ENCODE measurements around the gene CYP26B1.

The CYP26B1 gene

DNA sequence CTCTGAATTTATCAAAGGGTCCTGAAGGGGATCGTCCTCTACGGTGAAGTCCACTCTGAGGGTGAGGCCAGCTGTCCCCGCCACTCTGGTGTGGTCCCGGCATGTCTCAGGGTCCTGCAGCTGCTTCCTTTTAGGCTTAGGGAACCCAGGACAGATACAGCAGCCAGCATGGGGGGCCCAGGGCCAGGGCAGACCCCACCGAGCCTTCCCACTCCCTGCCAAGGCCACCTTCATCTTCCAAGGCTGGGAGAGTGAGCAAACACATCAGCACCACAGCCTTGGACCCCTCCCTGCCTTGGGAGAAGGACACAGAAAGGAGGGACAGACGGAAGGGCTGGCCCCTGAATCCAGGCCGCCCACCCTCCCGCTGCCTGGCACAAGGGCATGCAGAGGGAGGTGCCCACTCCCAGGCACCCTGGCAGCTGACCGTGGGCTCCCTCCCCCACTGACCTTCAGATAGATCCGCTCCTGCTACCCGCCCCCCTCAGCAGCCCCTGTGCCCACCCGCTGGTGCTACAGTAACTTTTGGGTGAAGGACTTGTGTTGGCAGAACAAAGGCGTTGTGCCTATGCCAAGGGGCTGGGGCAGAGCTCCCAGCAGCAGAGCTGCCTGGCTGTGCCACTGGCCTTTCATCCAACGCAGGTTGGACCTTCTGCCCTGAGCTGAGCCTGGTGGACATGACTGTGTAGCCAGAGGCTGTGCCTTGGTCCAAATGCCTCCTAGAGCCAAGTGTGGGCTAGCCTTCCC is 7.6 kb downstream of the CYP26B1 start:
- no peaks in the 10 kb centered on the region for H3K79me2 ChIP-seq (ENCODE audit: insufficient read depth, low read length)
- H3F3A ChIP-seq (ENCODE audit: insufficient read depth, low read length): no peaks in the 10 kb centered on the region
- H2AFZ ChIP-seq (ENCODE audit: low read length): no peak overlapping the region
- no peaks in the 10 kb centered on the region for H3K4me1 ChIP-seq (ENCODE audit: insufficient read depth, low read length, severe bottlenecking)
- H3K9me2 ChIP-seq (ENCODE audit: low read depth, low read length): no peaks in the 10 kb centered on the region
- TF ChIP-seq EZH2 (IDR thresholded peaks at IDR 0.05; ENCODE audit: borderline replicate concordance, low read length): no peak
- TF ChIP-seq, protein P1, sequence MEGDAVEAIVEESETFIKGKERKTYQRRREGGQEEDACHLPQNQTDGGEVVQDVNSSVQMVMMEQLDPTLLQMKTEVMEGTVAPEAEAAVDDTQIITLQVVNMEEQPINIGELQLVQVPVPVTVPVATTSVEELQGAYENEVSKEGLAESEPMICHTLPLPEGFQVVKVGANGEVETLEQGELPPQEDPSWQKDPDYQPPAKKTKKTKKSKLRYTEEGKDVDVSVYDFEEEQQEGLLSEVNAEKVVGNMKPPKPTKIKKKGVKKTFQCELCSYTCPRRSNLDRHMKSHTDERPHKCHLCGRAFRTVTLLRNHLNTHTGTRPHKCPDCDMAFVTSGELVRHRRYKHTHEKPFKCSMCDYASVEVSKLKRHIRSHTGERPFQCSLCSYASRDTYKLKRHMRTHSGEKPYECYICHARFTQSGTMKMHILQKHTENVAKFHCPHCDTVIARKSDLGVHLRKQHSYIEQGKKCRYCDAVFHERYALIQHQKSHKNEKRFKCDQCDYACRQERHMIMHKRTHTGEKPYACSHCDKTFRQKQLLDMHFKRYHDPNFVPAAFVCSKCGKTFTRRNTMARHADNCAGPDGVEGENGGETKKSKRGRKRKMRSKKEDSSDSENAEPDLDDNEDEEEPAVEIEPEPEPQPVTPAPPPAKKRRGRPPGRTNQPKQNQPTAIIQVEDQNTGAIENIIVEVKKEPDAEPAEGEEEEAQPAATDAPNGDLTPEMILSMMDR (IDR thresholded peaks at IDR 0.05; ENCODE audit: low read length): no peak
- H3K27me3 ChIP-seq (ENCODE audit: insufficient read depth, low read length): no peaks in the 10 kb centered on the region
- no peaks in the 10 kb centered on the region for H3K36me3 ChIP-seq (ENCODE audit: insufficient read depth, low read length)
- H3K9ac ChIP-seq (ENCODE audit: low read length): no peak overlapping the region
- no peak overlapping the region for H3K27ac ChIP-seq (ENCODE audit: low read depth, low read length, poor library complexity, severe bottlenecking)
- H3K4me3 ChIP-seq (ENCODE audit: low read depth, low read length, poor library complexity, severe bottlenecking): no peak overlapping the region
- no peaks in the 10 kb centered on the region for H4K20me1 ChIP-seq (ENCODE audit: insufficient read depth, low read length)
- no peaks in the 10 kb centered on the region for H3K9me3 ChIP-seq (ENCODE audit: low read length)
- no peak overlapping the region for H3K4me2 ChIP-seq (ENCODE audit: low read length)

DNA sequence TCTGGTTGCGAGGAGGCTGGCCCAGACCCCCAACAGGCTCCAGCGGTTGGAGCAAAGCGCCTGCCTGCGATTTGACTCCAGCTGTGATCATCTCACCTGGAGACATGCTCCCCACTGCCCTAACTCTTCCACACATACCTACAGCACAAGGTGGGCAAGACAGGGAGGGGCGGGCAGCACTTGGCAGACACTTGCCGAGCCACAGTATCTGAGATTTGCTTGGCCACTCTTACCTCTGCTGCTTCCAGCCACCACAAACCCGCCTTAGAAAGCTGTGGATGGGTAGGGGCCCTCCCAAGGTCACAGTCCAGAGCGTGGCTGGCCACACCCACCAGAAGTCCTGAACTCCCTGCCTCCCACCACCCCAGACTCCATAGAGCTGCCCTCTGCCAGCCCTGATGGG is 8.2 kb downstream of the CYP26B1 start:
- no peak overlapping the region for H3K9ac ChIP-seq (ENCODE audit: low read length)
- no peak overlapping the region for H3K27ac ChIP-seq (ENCODE audit: low read depth, low read length, poor library complexity, severe bottlenecking)
- H3K9me2 ChIP-seq (ENCODE audit: low read depth, low read length): no peaks in the 10 kb centered on the region
- TF ChIP-seq, protein P1 (IDR thresholded peaks at IDR 0.05; ENCODE audit: low read length): no peak
- TF ChIP-seq EZH2 (IDR thresholded peaks at IDR 0.05; ENCODE audit: borderline replicate concordance, low read length): no peak
- H4K20me1 ChIP-seq (ENCODE audit: insufficient read depth, low read length): no peaks in the 10 kb centered on the region
- H2AFZ ChIP-seq (ENCODE audit: low read length): no peak overlapping the region
- no peaks in the 10 kb centered on the region for H3K36me3 ChIP-seq (ENCODE audit: insufficient read depth, low read length)
- no peaks in the 10 kb centered on the region for H3K9me3 ChIP-seq (ENCODE audit: low read length)
- H3K79me2 ChIP-seq (ENCODE audit: insufficient read depth, low read length): no peaks in the 10 kb centered on the region
- no peak overlapping the region for H3K4me3 ChIP-seq (ENCODE audit: low read depth, low read length, poor library complexity, severe bottlenecking)
- H3F3A ChIP-seq (ENCODE audit: insufficient read depth, low read length): no peaks in the 10 kb centered on the region
- no peaks in the 10 kb centered on the region for H3K4me1 ChIP-seq (ENCODE audit: insufficient read depth, low read length, severe bottlenecking)
- H3K4me2 ChIP-seq (ENCODE audit: low read length): no peak overlapping the region
- no peaks in the 10 kb centered on the region for H3K27me3 ChIP-seq (ENCODE audit: insufficient read depth, low read length)

DNA sequence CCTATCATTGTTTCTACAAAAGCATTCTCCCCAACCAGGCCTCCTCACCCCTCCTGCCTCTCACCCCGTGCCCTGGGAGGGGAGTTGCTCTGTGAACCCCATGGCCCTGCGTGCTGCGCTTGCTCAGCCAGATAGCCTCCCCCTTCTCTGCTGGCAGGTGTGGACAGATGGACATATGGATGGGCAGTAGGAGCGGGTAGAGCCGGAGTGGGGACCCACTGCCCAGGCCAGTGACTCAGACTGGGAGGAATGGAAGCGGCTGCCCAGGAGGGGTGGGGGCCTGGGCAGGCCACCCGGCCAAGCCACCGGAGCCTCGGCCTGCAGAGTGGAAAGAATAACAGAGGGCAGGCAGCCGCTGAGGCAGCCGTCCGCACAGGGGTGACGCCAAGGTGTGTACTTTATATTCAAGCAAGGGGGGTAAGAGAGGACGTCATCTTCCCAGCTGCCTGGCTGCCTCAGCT is 8.7 kb downstream of the CYP26B1 start:
- H3K27ac ChIP-seq (ENCODE audit: low read depth, low read length, poor library complexity, severe bottlenecking): no peak overlapping the region
- H4K20me1 ChIP-seq (ENCODE audit: insufficient read depth, low read length): no peaks in the 10 kb centered on the region
- TF ChIP-seq EZH2 (IDR thresholded peaks at IDR 0.05; ENCODE audit: borderline replicate concordance, low read length): no peak
- TF ChIP-seq, protein P1 (IDR thresholded peaks at IDR 0.05; ENCODE audit: low read length): no peak
- no peaks in the 10 kb centered on the region for H3K9me3 ChIP-seq (ENCODE audit: low read length)
- no peak overlapping the region for H3K4me2 ChIP-seq (ENCODE audit: low read length)
- no peaks in the 10 kb centered on the region for H3K9me2 ChIP-seq (ENCODE audit: low read depth, low read length)
- no peaks in the 10 kb centered on the region for H3K27me3 ChIP-seq (ENCODE audit: insufficient read depth, low read length)
- H3K9ac ChIP-seq (ENCODE audit: low read length): no peak overlapping the region
- H3K4me1 ChIP-seq (ENCODE audit: insufficient read depth, low read length, severe bottlenecking): no peaks in the 10 kb centered on the region
- no peak overlapping the region for H3K4me3 ChIP-seq (ENCODE audit: low read depth, low read length, poor library complexity, severe bottlenecking)
- no peaks in the 10 kb centered on the region for H3K79me2 ChIP-seq (ENCODE audit: insufficient read depth, low read length)
- H3K36me3 ChIP-seq (ENCODE audit: insufficient read depth, low read length): no peaks in the 10 kb centered on the region
- no peaks in the 10 kb centered on the region for H3F3A ChIP-seq (ENCODE audit: insufficient read depth, low read length)
- H2AFZ ChIP-seq (ENCODE audit: low read length): no peak overlapping the region

All from OCI-LY1 (cell line).